Anterior cingulate cortex (tissue), 58 donors: ENCODE results near the gene AARS2.

Experiments
- DNase-seq, 58 donors: peaks; one replicate each; lab custom pipeline; 2025; lab: John Stamatoyannopoulos, UW

AARS2 gene

DNA sequence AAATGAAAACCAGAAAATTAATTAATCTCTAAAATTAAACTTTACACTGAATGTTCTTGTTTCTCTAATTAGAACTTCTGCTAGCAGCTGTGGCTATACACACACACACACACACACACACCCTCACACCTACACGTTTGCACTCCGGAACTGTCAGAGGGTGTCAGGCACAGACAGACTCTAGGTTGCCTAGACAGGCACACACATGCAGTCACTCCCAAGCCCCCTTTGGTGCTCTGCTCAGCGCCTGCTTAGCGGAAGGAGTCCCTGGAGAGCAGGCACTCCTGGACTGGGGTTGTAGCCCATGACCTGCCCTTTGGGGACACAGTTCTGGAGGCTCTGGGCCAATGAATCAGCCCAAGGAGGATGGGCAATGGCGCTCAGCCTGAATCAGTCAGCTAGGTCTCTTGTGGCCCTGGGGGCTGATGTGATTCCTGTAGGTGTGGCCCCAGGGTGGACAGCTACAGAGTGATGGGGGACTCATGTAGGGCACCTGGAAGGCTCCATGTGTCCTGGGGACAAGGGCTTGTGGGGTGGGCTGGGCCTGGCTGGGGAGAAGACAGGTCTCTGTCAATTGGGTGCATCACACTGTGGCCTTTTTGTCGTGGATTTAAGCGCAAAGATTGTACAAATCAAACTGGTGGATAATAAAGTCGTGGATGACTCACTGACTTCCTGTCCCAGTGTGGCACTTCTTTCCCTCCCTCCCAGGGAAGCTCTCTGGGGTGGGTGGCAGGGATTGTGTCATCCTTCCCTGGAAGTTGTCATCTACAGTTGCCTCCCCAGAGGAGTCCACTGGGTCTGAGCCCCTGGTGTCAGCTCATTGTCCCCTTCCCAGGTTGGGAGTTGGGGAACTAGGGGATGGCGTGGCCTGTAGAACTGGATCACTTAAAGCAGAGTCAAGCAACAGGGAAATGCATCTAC lies 34.1 kb downstream of the AARS2 start:
- peak in 9 of 58 donors; percentile 13 to 51 (median 36) for DNase-seq

DNA sequence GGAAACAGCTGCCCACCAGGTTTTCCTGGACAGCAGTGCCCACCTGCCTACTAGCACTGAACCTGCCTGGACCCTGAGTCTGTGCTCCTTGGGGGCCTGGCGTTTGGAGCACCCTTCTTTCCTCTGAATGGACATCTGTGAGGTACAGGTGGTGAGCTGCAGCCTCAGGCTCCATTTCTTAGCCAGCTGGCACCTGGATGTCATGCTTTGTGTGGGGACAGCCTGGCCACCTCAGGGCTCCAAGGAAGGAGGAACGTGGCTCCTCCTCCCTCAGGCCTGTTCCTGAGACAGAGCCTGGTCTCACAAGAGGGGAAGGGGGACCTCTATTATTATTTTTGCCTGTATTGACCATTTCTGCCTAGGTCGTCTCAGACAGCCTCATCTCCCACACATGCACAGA lies 34.8 kb downstream of the AARS2 start:
- DNase-seq = no peak

DNA sequence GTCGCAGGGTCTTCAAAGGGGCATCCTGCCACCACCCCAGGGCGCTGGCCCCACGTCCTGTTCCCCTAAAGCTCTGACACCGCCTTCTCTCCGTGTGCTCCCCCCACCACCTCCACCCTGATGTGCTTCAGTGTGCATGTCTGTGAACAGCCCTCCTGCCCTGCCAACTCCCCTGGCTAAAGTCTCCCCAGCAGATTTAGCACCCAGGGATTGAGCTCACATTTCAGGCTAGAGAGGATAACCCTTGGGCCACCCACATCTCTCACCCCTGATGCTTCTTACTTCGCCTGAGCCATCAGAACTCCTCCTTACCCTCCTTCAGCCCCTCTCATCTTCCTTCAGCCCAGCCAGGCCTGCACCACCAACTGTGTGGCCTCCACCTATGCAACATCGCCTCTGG lies 35.4 kb downstream of the AARS2 start:
- no peak for DNase-seq

DNA sequence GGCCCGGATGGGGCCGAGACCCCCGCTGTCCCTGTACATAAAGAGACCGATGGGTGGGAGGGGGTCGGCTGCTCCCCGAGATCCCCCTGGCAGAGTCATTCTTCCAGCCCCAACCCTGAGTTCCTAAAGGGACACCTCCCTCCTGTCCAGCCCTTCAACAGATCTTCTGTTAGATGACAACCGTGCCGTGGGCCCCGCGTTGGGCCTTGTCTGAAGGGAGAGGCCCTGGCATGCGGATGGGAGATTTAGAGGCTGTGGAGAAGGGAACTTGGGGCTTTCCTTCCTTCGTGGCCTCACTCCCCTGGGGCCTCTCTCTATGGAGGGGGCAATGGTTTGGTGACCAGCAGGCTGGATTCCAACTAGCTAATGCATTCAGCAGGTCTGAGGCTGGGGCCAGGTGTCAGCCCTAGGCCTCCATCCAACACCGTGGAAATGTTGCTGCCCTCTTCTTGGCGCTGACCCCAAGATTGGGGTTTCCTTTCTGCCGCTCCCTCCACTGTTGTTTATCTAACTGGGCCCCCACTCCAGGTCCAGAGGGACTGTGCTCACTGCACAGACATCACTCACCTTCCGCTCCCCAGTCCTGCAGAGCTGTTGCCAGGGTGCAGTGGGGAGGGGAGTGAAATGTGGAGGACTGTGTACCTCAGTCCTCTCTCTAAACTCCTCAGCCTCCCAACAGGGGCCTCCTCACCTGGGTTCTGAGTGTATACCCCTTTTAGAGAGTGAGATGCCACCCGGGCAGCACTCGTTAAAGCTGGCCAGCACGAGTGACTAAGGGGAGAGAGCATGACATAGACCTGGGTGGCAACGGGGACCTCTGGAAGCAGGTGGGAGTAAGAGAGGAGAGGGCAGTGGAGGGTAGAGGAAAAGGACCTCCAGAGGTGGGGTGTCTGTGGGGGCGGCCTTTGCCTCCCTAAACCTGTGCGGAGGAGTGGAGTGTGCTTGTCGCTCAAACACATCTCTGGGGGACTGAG lies 36.2 kb downstream of the AARS2 start:
- no peak for DNase-seq

DNA sequence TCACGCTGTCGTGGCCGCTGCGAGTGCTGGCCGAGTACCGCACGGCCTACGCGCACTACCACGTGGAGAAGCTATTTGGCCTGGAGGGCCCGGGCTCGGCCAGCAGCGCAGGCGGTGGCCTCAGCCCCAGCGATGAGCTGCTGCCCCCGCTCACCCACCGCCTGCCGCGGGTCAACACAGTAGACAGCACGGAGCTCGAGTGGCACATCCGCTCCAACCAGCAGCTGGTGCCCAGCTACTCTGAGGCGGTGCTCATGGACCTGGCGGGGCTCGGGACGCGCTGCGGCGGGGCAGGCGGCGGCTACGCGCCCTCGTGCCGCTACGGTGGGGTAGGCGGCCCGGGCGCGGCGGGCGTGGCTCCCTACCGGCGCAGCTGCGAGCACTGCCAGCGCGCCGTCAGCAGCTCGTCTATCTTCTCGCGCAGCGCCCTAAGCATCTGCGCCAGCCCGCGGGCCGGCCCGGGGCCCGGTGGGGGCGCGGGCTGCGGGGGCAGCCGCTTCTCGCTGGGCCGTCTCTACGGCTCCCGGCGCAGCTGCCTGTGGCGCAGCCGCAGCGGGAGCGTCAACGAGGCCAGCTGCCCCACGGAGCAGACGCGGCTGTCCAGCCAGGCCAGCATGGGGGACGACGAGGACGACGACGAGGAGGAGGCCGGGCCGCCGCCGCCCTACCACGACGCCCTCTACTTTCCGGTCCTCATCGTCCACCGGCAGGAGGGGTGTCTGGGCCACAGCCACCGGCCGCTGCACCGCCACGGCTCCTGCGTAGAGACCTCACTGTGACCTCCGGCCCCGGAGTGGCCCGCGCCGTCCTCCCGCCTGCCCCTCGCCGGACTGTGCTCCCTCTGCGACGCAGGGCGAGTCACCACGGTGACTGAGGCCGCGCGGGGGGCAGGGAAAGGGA lies 37.1 kb downstream of the AARS2 start:
- no peak for DNase-seq

DNA sequence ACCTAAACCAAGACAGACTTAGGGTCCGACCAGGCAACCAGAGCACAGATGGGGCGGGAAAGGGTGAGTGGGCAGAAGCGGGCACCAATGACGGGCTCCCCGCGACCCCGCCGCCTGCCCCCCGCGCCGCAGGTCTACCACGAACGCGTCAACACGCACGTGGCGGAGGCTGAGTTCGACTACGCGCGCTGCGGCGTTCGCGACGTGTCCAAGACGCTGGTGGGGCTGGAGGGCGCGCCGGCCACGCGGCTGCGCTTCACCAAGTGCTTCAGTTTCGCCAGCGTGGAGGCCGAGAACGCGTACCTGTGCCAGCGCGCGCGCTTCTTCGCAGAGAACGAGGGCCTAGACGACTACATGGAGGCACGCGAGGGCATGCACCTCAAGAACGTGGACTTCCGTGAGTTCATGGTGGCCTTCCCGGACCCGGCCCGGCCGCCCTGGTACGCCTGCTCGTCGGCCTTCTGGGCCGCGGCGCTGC lies 37.8 kb downstream of the AARS2 start:
- no peak for DNase-seq

DNA sequence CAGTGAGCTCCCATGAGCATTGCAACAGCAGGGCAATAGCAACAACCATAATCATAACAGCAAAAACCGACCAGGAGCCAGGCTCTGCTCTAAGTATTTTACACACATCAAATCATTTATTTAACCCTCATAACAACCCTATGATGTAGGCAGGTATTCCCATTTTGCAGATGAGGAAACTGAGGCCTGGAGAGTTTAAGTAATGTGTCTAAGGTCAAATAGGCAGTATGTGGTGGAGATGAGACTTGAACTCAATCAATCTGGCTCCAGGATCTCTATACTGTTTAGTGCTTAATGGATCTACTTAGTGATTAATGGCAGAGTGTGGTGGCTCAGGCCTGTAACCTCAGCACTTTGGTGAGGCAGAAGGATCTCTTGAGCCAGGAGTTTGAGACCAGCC lies 39.5 kb downstream of the AARS2 start:
- DNase-seq = no peak

DNA sequence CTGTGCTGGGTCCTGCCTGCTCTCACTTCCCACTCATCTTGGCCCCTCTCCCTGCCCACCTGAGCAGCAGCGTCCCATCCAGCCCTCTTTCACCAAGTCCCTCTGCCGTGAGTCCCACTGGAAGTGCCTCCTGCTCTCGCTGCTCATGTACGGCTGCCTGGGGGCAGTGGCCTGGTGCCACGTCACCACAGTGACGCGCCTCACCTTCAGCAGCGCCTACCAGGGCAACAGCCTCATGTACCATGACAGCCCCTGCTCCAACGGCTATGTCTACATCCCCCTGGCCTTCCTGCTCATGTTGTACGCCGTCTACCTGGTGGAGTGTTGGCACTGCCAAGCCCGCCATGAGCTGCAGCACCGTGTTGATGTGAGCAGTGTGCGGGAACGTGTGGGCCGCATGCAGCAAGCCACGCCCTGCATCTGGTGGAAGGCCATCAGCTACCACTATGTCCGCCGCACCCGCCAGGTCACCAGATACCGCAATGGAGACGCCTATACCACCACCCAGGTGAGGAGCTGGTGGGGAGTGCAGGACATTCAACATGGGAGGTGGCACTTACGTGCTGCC lies 40.1 kb downstream of the AARS2 start:
- peak in 5 of 58 donors; percentile 26 to 46 (median 33) for DNase-seq

DNA sequence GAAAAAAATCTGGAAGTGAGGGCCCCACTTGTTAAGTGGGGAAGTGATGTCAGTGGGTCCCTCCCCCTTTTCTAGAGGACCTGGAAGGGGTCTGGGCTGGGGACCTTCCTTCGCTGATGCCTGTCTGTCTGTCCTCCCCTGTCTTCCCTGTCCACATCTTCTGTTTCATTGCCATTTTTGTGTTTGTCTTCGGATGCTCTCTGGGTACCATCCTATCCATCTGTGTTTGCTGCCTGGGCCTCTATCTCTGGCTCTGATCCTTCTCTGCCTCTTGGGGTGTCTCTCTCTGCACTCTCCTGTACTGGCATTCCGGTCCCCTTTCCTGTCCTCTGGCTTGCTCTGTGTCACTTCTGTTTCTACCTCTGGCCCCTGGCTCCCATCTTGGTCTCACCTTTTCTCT lies 40.6 kb downstream of the AARS2 start:
- no peak for DNase-seq

DNA sequence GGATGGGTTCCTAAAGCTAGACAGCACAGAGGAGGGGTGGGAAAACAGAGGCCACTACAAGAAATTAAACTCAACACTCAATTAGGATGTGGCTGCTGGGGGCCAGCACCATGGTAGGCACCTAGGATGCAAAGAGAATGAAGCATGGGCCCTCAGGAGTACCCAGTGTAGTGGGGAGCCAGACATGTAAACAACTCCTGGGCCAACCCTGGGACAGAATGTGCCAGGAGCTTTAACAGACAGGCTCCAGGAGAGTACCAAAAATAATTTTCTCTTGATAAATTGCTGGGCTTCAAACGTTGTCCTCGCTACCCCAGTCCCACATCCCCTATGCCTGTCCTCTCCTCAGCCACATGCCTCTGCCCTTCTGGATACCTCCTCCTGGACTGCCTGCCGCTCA lies 41.2 kb downstream of the AARS2 start:
- no peak for DNase-seq

DNA sequence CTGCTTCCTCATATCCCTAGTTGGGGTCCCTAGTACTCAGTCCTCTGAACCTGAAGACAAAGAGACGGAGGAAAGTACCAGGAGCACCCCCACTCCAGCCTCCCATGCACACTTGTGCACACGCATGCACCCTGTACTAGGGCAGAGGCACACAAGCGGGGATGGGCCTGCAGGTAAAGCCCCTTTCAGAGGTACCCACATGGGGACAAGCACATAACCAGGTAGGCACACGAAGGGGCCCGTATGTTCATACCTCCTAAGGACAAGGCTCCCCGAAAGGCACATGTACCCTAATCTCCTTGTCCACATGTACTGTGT lies 41.8 kb downstream of the AARS2 start:
- DNase-seq = no peak

DNA sequence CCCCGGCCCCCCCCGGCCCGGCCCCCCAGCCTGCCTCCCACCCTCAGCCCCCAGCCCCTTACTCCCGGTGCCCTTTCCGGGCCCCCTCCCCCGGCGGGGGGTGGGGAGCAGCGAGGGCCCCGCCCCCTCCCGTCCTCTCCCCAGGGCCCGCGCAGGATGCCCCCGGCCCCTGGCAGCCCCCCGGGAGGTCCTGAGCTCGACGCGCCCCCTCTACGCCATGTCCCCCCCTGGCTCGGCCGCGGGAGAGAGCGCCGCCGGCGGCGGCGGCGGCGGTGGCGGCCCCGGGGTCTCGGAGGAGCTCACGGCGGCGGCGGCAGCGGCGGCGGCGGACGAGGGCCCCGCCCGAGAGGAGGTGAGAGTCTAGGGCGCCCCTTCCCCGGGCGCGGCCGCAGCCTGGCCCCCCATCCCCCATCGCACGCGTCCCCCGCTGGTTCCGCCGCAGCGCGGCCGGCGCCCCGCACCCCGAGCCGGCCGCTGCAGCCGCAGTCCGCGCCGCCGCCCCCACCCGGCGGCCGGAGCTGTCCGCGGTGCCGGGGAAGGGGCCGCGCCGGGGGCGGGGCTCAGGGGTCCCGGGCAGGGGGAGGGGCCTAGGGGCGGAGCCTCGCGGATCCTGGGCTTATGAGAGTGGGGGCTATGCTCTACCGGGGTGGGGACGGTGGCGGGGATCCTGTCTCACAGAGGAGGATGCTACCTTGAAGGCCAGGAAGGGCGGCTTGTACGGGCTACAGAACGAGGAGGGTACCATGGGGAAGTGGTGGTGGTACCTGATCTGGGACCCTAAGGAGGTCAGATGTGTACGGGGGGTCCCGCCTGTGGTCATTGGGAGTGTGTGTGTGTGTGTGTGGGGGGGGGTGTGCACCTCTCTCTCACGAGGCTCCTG lies 42.4 kb downstream of the AARS2 start:
- peak in 3 of 58 donors; percentile 31 to 46 (median 41) for DNase-seq

DNA sequence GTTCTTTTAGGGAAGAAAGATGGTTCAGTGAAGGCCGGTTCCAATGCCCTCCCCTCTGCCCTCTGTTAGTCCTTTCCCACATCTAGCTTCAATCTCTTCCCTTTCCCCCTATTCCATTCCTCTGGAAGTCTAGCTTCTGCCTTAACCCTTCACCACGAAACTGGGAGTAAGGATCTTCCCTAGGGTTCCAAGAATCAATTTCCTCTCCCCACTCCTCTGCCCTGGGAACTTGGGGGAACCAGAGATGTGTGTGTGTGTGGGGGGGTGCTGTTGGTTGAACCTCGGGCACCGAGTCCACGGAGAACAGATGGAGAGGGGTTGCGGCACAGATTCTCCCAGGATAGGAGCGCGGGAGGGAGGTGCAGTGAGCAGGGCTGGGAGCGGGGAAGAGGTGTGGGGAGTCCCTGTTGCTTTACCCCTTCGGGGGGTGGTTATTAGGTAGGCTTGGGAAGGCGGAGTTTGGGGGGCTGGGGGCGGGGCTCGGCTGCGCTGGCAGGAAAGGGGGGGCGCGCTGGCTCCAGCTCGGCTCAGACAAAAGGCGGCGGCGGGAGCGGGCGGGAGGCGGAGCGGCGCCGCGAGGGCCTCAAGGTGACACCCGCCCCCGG lies 43.1 kb downstream of the AARS2 start, which contains the start of gene TMEM151B:
TSS of gene TMEM151B (plus strand) at position 530 of the 605 bp plus-strand sequence. CDS start 293 bp downstream, outside the sequence.
- DNase-seq = peak in 21 of 58 donors; percentile 13 to 69 (median 42)

DNA sequence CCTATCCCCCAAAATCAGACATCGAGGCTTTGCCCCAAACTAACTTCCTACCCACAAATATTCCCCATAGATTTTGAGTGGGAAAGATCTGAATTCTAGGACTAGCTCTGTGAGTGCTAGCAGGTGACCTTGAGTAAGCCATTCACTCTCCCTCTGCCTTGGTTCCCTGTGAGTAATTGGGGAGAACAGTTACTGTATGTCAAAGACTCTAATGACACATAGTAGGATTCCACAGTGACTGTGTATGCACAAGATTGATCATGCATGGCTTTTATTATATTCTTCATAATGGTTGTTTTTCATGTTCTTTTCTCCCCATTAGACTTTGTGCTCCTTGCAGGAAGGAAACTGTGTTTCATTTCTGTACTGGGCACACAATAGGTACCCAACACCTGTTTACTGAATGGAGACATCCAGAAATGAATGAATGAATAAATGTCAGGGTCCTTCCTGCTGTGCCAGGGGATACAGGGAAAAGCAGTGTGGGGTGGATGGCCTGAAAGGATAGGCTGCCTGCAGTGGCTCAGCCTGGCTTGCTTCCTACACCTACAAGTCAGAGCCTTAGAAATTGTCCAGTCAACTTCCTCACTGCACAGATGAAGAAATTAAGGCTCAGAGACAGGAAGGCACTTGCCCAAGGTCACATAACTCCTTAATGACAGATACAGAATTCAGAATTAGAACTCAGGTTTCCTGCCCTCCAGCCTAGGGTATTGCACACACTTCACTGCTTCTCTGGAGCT lies 43.8 kb downstream of the AARS2 start:
- no peak for DNase-seq

DNA sequence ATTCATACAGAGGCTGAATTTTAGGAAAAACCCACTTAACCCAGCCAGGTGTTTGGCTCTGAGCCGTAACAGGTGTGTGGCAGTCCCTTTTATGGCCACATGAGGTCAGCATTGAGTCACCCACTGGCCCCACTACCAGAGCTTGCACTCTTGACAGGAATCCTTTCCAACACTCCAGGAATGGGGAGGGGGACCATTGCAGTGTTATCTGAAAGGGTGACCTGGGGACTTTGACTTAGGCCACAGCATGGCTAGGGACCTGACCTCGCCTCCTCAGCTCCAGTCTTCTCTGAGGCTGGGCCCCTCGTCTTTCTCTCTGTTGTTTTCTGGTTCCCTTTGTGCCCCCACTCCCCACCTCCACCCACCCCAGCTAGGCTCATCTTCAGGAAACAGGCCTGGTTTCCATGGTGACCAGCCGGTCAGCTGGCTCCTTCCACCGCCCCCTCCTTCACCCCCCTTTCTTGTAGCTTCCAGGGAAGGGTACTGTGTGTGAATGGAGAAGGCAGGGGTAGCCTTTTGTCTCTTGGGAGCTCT lies 45.0 kb downstream of the AARS2 start:
- peak in 34 of 58 donors; percentile 14 to 74 (median 28) for DNase-seq

DNA sequence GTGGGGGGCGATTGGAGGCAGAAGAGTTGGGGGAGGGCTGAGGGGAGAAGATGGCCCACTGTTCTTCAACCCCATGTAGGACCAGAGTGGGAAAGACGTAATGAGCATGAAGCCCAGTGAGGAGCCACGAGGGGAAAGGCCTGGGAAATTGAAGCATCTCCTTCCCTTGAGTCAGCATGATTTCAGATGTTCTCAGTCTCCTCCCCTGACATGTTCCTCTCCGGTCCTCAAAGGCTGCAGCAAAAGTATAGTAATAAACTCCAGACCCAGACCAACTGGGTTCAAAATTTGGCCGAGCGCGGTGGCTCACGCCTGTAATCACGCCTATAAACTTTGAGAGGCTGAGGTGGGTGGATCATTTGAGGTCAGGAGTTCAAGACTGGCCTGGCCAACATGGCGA lies 45.9 kb downstream of the AARS2 start:
- DNase-seq = no peak

DNA sequence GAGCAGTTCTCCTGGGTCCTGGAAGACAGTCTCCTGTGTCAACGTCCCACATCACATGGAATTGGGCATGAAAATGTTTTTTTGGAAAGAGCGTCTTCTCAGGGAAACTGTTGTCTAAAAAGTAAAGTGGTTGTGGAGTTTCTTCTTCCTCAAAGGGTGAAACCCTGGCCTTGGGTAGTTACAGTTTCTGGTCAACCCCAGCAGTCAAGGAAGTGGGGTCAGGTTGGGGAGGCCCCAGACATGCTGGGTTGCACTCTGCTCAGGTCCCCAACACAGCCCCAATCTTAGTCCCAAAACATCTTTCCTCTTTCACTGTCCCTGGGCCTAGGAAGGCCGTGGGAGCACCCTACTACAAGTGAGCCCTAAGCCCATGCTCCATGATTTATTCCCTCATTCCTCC lies 46.8 kb downstream of the AARS2 start:
- DNase-seq = no peak
